Gastroesophageal sphincter (tissue), 3 donors: ENCODE measurements around the gene SNTG2.

Experiments
- CTCF ChIP-seq, 4 experiments: fragments of 200-600 bp in 2 of 4; fragments of 450-650 bp in 2 of 4; sonication (generic) in 1 of 4; IDR thresholded peaks; one replicate each; pipeline ENCODE4 v1.5.1; 2017 to 2019; ENCODE audit warnings: antibody characterized with exemption in 4 of 4, mild to moderate bottlenecking in 2 of 4, moderate library complexity in 2 of 4
- POLR2A ChIP-seq, 2 donors: fragments of 450-650 bp; IDR thresholded peaks; one replicate each; pipeline ENCODE4 v1.6.1; 2017; ENCODE audit warnings: antibody characterized with exemption in 2 of 2, mild to moderate bottlenecking in 2 of 2, moderate library complexity in 1 of 2
- POLR2AphosphoS5 ChIP-seq: sonication (generic); formaldehyde crosslinking; IDR thresholded peaks from one replicate; pipeline ENCODE4 v1.6.1; 2017; ENCODE audit warnings: antibody characterized with exemption

- TF ChIP-seq POLR2AphosphoS5 (no peak), CTCF (IDR thresholded peaks at IDR 0.05) (no peak), POLR2A (IDR thresholded peaks at IDR 0.05) (no peak)
Measured at GRCh38 chr2:1097101-1097500, 146.5 kb downstream of the SNTG2 start.
